Measurements from ENCODE around the gene ANTKMT.

GRCh38 chr16:741986-742629, 21.2 kb downstream of the ANTKMT start:
- TF ChIP-seq CTCF (conservative IDR thresholded peaks at IDR 0.05; ENCODE audit: low read depth, low read length) (no peak), CEBPB (IDR thresholded peaks at IDR 0.05; ENCODE audit: low read depth, low read length) (no peak), POLR2A (IDR thresholded peaks at IDR 0.05; ENCODE audit: low read depth, low read length) (no peak), SMC3 (IDR thresholded peaks at IDR 0.05; ENCODE audit: low read depth, low read length) (no peak), MXI1 (IDR thresholded peaks at IDR 0.05; ENCODE audit: borderline replicate concordance, low read depth, low read length) (no peak), MAFK (IDR thresholded peaks at IDR 0.05; ENCODE audit: low read depth, low read length) (no peak), CHD1 (IDR thresholded peaks at IDR 0.05; ENCODE audit: low read depth, low read length) (no peak), RAD21 (IDR thresholded peaks at IDR 0.05; ENCODE audit: low read length) (no peak), RCOR1 (IDR thresholded peaks at IDR 0.05; ENCODE audit: insufficient replicate concordance, low read length) (no peak), BHLHE40 (IDR thresholded peaks at IDR 0.05; ENCODE audit: low read depth, low read length) (no peak)
- TF ChIP-seq, protein P1, sequence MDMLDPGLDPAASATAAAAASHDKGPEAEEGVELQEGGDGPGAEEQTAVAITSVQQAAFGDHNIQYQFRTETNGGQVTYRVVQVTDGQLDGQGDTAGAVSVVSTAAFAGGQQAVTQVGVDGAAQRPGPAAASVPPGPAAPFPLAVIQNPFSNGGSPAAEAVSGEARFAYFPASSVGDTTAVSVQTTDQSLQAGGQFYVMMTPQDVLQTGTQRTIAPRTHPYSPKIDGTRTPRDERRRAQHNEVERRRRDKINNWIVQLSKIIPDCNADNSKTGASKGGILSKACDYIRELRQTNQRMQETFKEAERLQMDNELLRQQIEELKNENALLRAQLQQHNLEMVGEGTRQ (IDR thresholded peaks at IDR 0.05; ENCODE audit: low read depth, low read length), result no peak

Data from IMR-90 (cell line).